CD4-positive, CD25-positive, alpha-beta regulatory T cell (primary cell): ENCODE measurements around the gene PIGW. TPM values are rescaled to one million over a fixed set of nuclear protein-coding genes. Genes with fewer than 3 reads are reported as not detected.

ENCODE experiments used
- ATAC-seq, 2 donors: fragments of 150-1000 bp; cut with Tn5 transposase; one replicate each; pipeline ENCODE4 v1.10.0; 2021; ENCODE audit warnings: low read depth in 2 of 2, moderate number of reproducible peaks in 2 of 2, moderate library complexity in 1 of 2
- DNase-seq, 3 donors: peaks; one replicate each; pipeline versions ENCODE4 v3.0.0 to v3.0.0-alpha.2; 2012 to 2022; ENCODE audit warnings: mixed read lengths in 1 of 3
- H3K27ac ChIP-seq: one replicate; pipeline ENCODE4 v1.7.0; 2013; ENCODE audit warnings: mild to moderate bottlenecking, low read length; ENCODE audit not compliant: insufficient read depth, poor library complexity, severe bottlenecking
- H3K27me3 ChIP-seq: one replicate; pipeline ENCODE4 v1.7.0; 2013; ENCODE audit warnings: low read length; ENCODE audit not compliant: control insufficient read depth, insufficient read depth
- H3K36me3 ChIP-seq: one replicate; pipeline ENCODE4 v1.7.0; 2013; ENCODE audit warnings: mild to moderate bottlenecking, low read length, moderate library complexity; ENCODE audit not compliant: control insufficient read depth, insufficient read depth
- H3K4me1 ChIP-seq: 2 replicates; pipeline ENCODE4 v1.7.0; 2013; ENCODE audit warnings: mild to moderate bottlenecking, low read length; ENCODE audit not compliant: insufficient read depth, control insufficient read depth, poor library complexity, severe bottlenecking
- H3K4me3 ChIP-seq: one replicate; pipeline ENCODE4 v1.7.0; 2013; ENCODE audit warnings: low read depth, mild to moderate bottlenecking, low read length, moderate library complexity
- H3K9me3 ChIP-seq, 2 experiments: 1 replicate in 1 of 2; 2 replicates in 1 of 2; pipeline ENCODE4 v1.7.0; 2013; ENCODE audit warnings: low read length in 2 of 2, mild to moderate bottlenecking in 1 of 2, moderate library complexity in 1 of 2; ENCODE audit not compliant: control insufficient read depth in 2 of 2
- H3K27ac Mint-ChIP-seq, 3 donors: one replicate each; pipeline ENCODE4 v1.8.0; 2020 to 2022; ENCODE audit warnings: mild to moderate bottlenecking in 3 of 3, mixed read lengths in 3 of 3, moderate library complexity in 2 of 3
- H3K27me3 Mint-ChIP-seq: one replicate; pipeline ENCODE4 v1.8.0; 2022; ENCODE audit warnings: mild to moderate bottlenecking, mixed read lengths
- H3K36me3 Mint-ChIP-seq: one replicate; pipeline ENCODE4 v1.8.0; 2020; ENCODE audit warnings: mixed read lengths
- H3K4me1 Mint-ChIP-seq, 4 donors: one replicate each; pipeline ENCODE4 v1.8.0; 2020 to 2022; ENCODE audit warnings: mixed read lengths in 4 of 4, mild to moderate bottlenecking in 1 of 4
- H3K4me3 Mint-ChIP-seq, 4 donors: one replicate each; pipeline ENCODE4 v1.8.0; 2020 to 2022; ENCODE audit warnings: mild to moderate bottlenecking in 4 of 4, mixed read lengths in 4 of 4, moderate library complexity in 3 of 4
- H3K9me3 Mint-ChIP-seq, 7 donors: one replicate each; pipeline ENCODE4 v1.8.0; 2020 to 2022; ENCODE audit warnings: mixed read lengths in 7 of 7, mild to moderate bottlenecking in 3 of 7, moderate library complexity in 2 of 7
- polyA plus RNA-seq, 4 donors: library from polyadenylated mRNA; unstranded; fragments of 300-500 nt; fragmentation: Illumina TruSeq; gene quantifications; one replicate each; pipeline ENCODE4 v1.2.3, GENCODE V29; 2021
- total RNA-seq: library from RNA; stranded (reverse); gene quantifications from one replicate; pipeline ENCODE4 v1.2.3, GENCODE V29; 2022

Gene PIGW
- total and polyA plus RNA-seq, 5 donors from 2014 or later, result 4.6 to 10.6 (median 6.2) TPM

GRCh38 chr17:36495076-36495578 lies 39.7 kb upstream of the PIGW start:
- no peak overlapping the region for H3K27ac Mint-ChIP-seq
- H3K4me3 Mint-ChIP-seq, result no peak overlapping the region
- ATAC-seq, result no peak
- no peaks in the 10 kb centered on the region for H3K9me3 Mint-ChIP-seq
- H3K36me3 Mint-ChIP-seq, result peaks cover 29% of the 10 kb centered on the region
- no peak for DNase-seq
- Histone ChIP-seq H3K27me3 (no peaks in the 10 kb centered on the region), H3K36me3 (peaks cover 76% of the 10 kb centered on the region), H3K27ac (no peak overlapping the region), H3K4me1 (peaks cover 4% of the 10 kb centered on the region), H3K4me3 (no peak overlapping the region), H3K9me3 (no peaks in the 10 kb centered on the region)
- no peaks in the 10 kb centered on the region for H3K27me3 Mint-ChIP-seq
- H3K4me1 Mint-ChIP-seq, result peaks cover 3 to 23% (median 15%) of the 10 kb centered on the region in 4 donors

GRCh38 chr17:36496018-36496789 lies 38.6 kb upstream of the PIGW start:
- Histone ChIP-seq H3K27me3 (no peaks in the 10 kb centered on the region), H3K27ac (no peak overlapping the region), H3K4me1 (no peaks in the 10 kb centered on the region), H3K4me3 (no peak overlapping the region), H3K36me3 (peaks cover 78% of the 10 kb centered on the region), H3K9me3 (no peaks in the 10 kb centered on the region)
- DNase-seq (no peak), ATAC-seq (no peak)
- Mint-ChIP-seq H3K27ac (peak overlapping the region in 2 of 3 donors; percentile 64 to 69), H3K4me3 (no peak overlapping the region), H3K9me3 (no peaks in the 10 kb centered on the region), H3K27me3 (no peaks in the 10 kb centered on the region), H3K36me3 (peaks cover 26% of the 10 kb centered on the region), H3K4me1 (peaks cover 0 to 16% (median 10%) of the 10 kb centered on the region in 4 donors)

- H3K36me3 ChIP-seq, result peaks cover 59% of the 10 kb centered on the region
- Mint-ChIP-seq H3K27ac (no peak overlapping the region), H3K36me3 (peaks cover 19% of the 10 kb centered on the region), H3K4me1 (peaks cover 0 to 5% (median 4%) of the 10 kb centered on the region in 4 donors), H3K27me3 (no peaks in the 10 kb centered on the region), H3K9me3 (no peaks in the 10 kb centered on the region), H3K4me3 (no peak overlapping the region)
- H3K27ac ChIP-seq, result no peak overlapping the region
- DNase-seq, result no peak
- H3K4me1 ChIP-seq, result no peaks in the 10 kb centered on the region
- H3K9me3 ChIP-seq, result no peaks in the 10 kb centered on the region
- no peak for ATAC-seq
- no peak overlapping the region for H3K4me3 ChIP-seq
- no peaks in the 10 kb centered on the region for H3K27me3 ChIP-seq
Observed at GRCh38 chr17:36498155-36498554, 36.6 kb upstream of the PIGW start.

- H3K36me3 Mint-ChIP-seq, result peaks cover 22% of the 10 kb centered on the region
Observed at GRCh38 chr17:36498560-36499300, 36.1 kb upstream of the PIGW start.

GRCh38 chr17:36500745-36501225 lies 34.0 kb upstream of the PIGW start:
- Histone ChIP-seq H3K36me3 (peaks cover 48% of the 10 kb centered on the region), H3K27ac (no peak overlapping the region), H3K27me3 (no peaks in the 10 kb centered on the region), H3K4me3 (no peak overlapping the region), H3K9me3 (no peaks in the 10 kb centered on the region), H3K4me1 (no peaks in the 10 kb centered on the region)
- ATAC-seq (no peak), DNase-seq (no peak)
- H3K27ac Mint-ChIP-seq, result no peak overlapping the region
- peaks cover 0 to 5% (median 2%) of the 10 kb centered on the region in 4 donors for H3K4me1 Mint-ChIP-seq
- H3K36me3 Mint-ChIP-seq, result peaks cover 15% of the 10 kb centered on the region
- no peak overlapping the region for H3K4me3 Mint-ChIP-seq
- H3K9me3 Mint-ChIP-seq, result no peaks in the 10 kb centered on the region
- no peaks in the 10 kb centered on the region for H3K27me3 Mint-ChIP-seq

More at GRCh38 chr17:36498560-36499300, 36.1 kb upstream of the PIGW start:
- Mint-ChIP-seq H3K9me3 (no peaks in the 10 kb centered on the region), H3K27me3 (no peaks in the 10 kb centered on the region), H3K27ac (peak overlapping the region in 1 of 3 donors; percentile 14), H3K4me1 (peaks cover 0 to 5% (median 3%) of the 10 kb centered on the region in 4 donors), H3K4me3 (no peak overlapping the region)
- H3K4me1 ChIP-seq, result no peaks in the 10 kb centered on the region
- no peaks in the 10 kb centered on the region for H3K27me3 ChIP-seq
- H3K36me3 ChIP-seq, result peaks cover 53% of the 10 kb centered on the region
- no peaks in the 10 kb centered on the region for H3K9me3 ChIP-seq
- no peak overlapping the region for H3K4me3 ChIP-seq
- DNase-seq (no peak), ATAC-seq (no peak)
- H3K27ac ChIP-seq, result no peak overlapping the region

- H3K36me3 Mint-ChIP-seq, result peaks cover 20% of the 10 kb centered on the region
Observed at GRCh38 chr17:36501351-36501750, 33.4 kb upstream of the PIGW start.

GRCh38 chr17:36501963-36502362 lies 32.8 kb upstream of the PIGW start:
- H3K4me3 ChIP-seq, result no peak overlapping the region
- H3K4me1 ChIP-seq, result no peaks in the 10 kb centered on the region
- ATAC-seq, result no peak
- no peak for DNase-seq
- Mint-ChIP-seq H3K36me3 (peaks cover 20% of the 10 kb centered on the region), H3K27me3 (no peaks in the 10 kb centered on the region), H3K4me3 (no peak overlapping the region), H3K27ac (peak overlapping the region in 2 of 3 donors; percentile 11 to 23), H3K4me1 (peaks cover 0 to 5% (median 1%) of the 10 kb centered on the region in 4 donors), H3K9me3 (no peaks in the 10 kb centered on the region)
- no peaks in the 10 kb centered on the region for H3K9me3 ChIP-seq
- no peak overlapping the region for H3K27ac ChIP-seq
- no peaks in the 10 kb centered on the region for H3K27me3 ChIP-seq
- H3K36me3 ChIP-seq, result peaks cover 43% of the 10 kb centered on the region

More at GRCh38 chr17:36501351-36501750, 33.4 kb upstream of the PIGW start:
- Histone ChIP-seq H3K27me3 (no peaks in the 10 kb centered on the region), H3K4me3 (no peak overlapping the region), H3K4me1 (no peaks in the 10 kb centered on the region), H3K36me3 (peaks cover 44% of the 10 kb centered on the region), H3K27ac (no peak overlapping the region), H3K9me3 (no peaks in the 10 kb centered on the region)
- DNase-seq (no peak), ATAC-seq (no peak)
- Mint-ChIP-seq H3K27me3 (no peaks in the 10 kb centered on the region), H3K27ac (no peak overlapping the region), H3K4me3 (no peak overlapping the region), H3K4me1 (peaks cover 0 to 5% (median 2%) of the 10 kb centered on the region in 4 donors), H3K9me3 (no peaks in the 10 kb centered on the region)
